ENCODE data around the gene RECQL5.

GRCh38 chr17:75611851-75612429, 55.0 kb downstream of the RECQL5 start:
- TF ChIP-seq CTCF (IDR thresholded peaks at IDR 0.05) (no peak), EZH2 (IDR thresholded peaks at IDR 0.05) (no peak), EZH2phosphoT487 (IDR thresholded peaks at IDR 0.05) (no peak)

Data from neural progenitor cell (in vitro differentiated cells).